ENCODE results near the gene BTBD8. TPM values are rescaled to one million over a fixed set of nuclear protein-coding genes. Genes with fewer than 3 reads are reported as not detected.

The BTBD8 gene
- total RNA-seq: 2.9 and 7.6 TPM in 2 replicates

GRCh38 chr1:92080128-92080985 is at the start of gene BTBD8:
BTBD8 (plus strand) TSS chr1:92080345; CDS start chr1:92080572, 227 bp downstream.

GRCh38 chr1:92075311-92075710 is 4.8 kb upstream of the BTBD8 start, which contains the start of gene SETSIP:
SETSIP (minus strand) TSS chr1:92075411; CDS start chr1:92075411, 0 bp downstream.

GRCh38 chr1:92217721-92218120 is 137.6 kb downstream of the BTBD8 start, which contains the start of gene C1orf146:
C1orf146 (plus strand) TSS chr1:92217915; CDS start chr1:92231421, 13,506 bp downstream.

Other genes with a start within 250 kb of the BTBD8 start
- 21.1 and 21.7 TPM in 2 replicates for gene TGFBR3, start 194.2 kb upstream of the BTBD8 start, total RNA-seq
- not detected in 2 replicates for gene BRDT, start 130.9 kb upstream of the BTBD8 start, total RNA-seq
- gene EPHX4, start 50.4 kb upstream of the BTBD8 start, total RNA-seq: 0.19 and 0.85 TPM in 2 replicates
- gene SETSIP, start 4.9 kb upstream of the BTBD8 start, total RNA-seq: 0.19 TPM in 1 of 2 replicates, not detected in the other
- gene C1orf146, start 137.6 kb downstream of the BTBD8 start, total RNA-seq: not detected in 2 replicates
- 8.7 and 11.9 TPM in 2 replicates for gene GLMN, start 218.6 kb downstream of the BTBD8 start, total RNA-seq
- 7.1 and 10.4 TPM in 2 replicates for gene RPAP2, start 218.7 kb downstream of the BTBD8 start, total RNA-seq